Transverse colon (tissue), 4 donors: ENCODE data around the gene DDX27. TPM values are rescaled to one million over a fixed set of nuclear protein-coding genes. Genes with fewer than 3 reads are reported as not detected.

Source experiments
- DNase-seq: peaks from one replicate; pipeline ENCODE4 v3.0.0-alpha.2; 2019
- H3K27ac ChIP-seq, 4 donors: fragments of 200-600 bp; sonication (generic); 2 replicates each; pipeline ENCODE4 v1.5.1; 2016 to 2018; ENCODE audit warnings: inconsistent platforms in 4 of 4
- H3K27me3 ChIP-seq: fragments of 200-600 bp; sonication (generic); 2 replicates; pipeline ENCODE4 v1.5.1; 2017; ENCODE audit warnings: inconsistent platforms
- H3K36me3 ChIP-seq, 4 donors: fragments of 200-600 bp; sonication (generic); 2 replicates each; pipeline ENCODE4 v1.5.1; 2017 to 2019; ENCODE audit warnings: inconsistent platforms in 4 of 4
- H3K4me1 ChIP-seq, 4 donors: fragments of 200-600 bp; sonication (generic); 2 replicates each; pipeline ENCODE4 v1.5.1; 2017 to 2020; ENCODE audit warnings: inconsistent platforms in 4 of 4
- H3K4me3 ChIP-seq, 4 donors: fragments of 200-600 bp; sonication (generic); 1 replicate in 1 of 4; 2 replicates in 3 of 4; pipeline versions ENCODE4 v1.5.1 to v1.6.1; 2017 to 2019; ENCODE audit warnings: inconsistent platforms in 4 of 4
- H3K9me3 ChIP-seq, 2 donors: fragments of 200-600 bp; sonication (generic); 2 replicates each; pipeline ENCODE4 v1.5.1; 2017 to 2019; ENCODE audit warnings: inconsistent platforms in 2 of 2
- EP300 ChIP-seq: sonication (generic); formaldehyde crosslinking; IDR thresholded peaks from one replicate; pipeline ENCODE4 v1.6.1; 2017; ENCODE audit warnings: antibody characterized with exemption, low read depth
- POLR2A ChIP-seq: fragments of 450-650 bp; IDR thresholded peaks from one replicate; pipeline ENCODE4 v1.6.1; 2016; ENCODE audit warnings: antibody characterized with exemption, mild to moderate bottlenecking, moderate library complexity
- POLR2AphosphoS5 ChIP-seq, 3 donors: sonication (generic); formaldehyde crosslinking; IDR thresholded peaks; one replicate each; pipeline ENCODE4 v1.6.1; 2016; ENCODE audit warnings: antibody characterized with exemption in 3 of 3
- WGBS, 2 donors: methylation state at CpG; one replicate each; pipeline ENCODE4 v1.1.5; 2018; ENCODE audit warnings: low coverage in 1 of 2; 5-methylcytosine and 5-hydroxymethylcytosine counted together
- in situ Hi-C, 4 donors: fragments of 200-750 bp; cut with MboI; loops; one replicate each; pipeline versions ENCODE4 v1.15.0 to v1.15.1; 2017; ENCODE audit warnings: low sequenced_read_pairs in 3 of 4, low pct_ligation_motif_present in 1 of 4, low pct_unique_long_range_greater_than_20kb in 1 of 4
- intact Hi-C: fragments of 100-400 bp; cut with DNase I; formaldehyde crosslinking; loops from one replicate; pipeline ENCODE4 v1.15.1; 2023; ENCODE audit warnings: low total_unique reads
- total RNA-seq, 4 donors: library from RNA; depleted of rRNA; stranded (reverse); fragments of >200 nt; gene quantifications; one replicate each; pipeline ENCODE4 v1.1.0, GENCODE V29; 2016
- TF ChIP-seq, protein P1 (sequence below), 5 experiments: fragments of 200-600 bp in 3 of 5; fragments of 450-650 bp in 2 of 5; sonication (generic) in 3 of 5; IDR thresholded peaks; 1 replicate in 2 of 5; 2 replicates in 3 of 5; pipeline ENCODE4 v1.5.1; 2016 to 2017; ENCODE audit warnings: antibody characterized with exemption in 5 of 5, inconsistent platforms in 3 of 5, mild to moderate bottlenecking in 2 of 5, moderate library complexity in 1 of 5

The DDX27 gene
- total RNA-seq, 4 donors from 2014 or later, result 13.1 to 37.0 (median 24.8) TPM

GRCh38 chr20:49273696-49274277, 54.6 kb downstream of the DDX27 start:
- intact Hi-C loops (no loop called here), in situ Hi-C loops (no loop called here)
- Histone ChIP-seq H3K27ac (no peak overlapping the region), H3K27me3 (no peaks in the 10 kb centered on the region), H3K9me3 (no peaks in the 10 kb centered on the region), H3K4me1 (peaks cover 0 to 37% (median 11%) of the 10 kb centered on the region in 4 donors), H3K36me3 (peaks cover 0 to 10% (median 3%) of the 10 kb centered on the region in 4 donors), H3K4me3 (no peak overlapping the region)
- WGBS, 2 donors, result 76 to 86% methylated on average over 3 to 8 of the region's 8 CpGs
- no peak for DNase-seq
- TF ChIP-seq POLR2AphosphoS5 (IDR thresholded peaks at IDR 0.05) (no peak), POLR2A (no peak), EP300 (no peak)
- TF ChIP-seq, protein P1, sequence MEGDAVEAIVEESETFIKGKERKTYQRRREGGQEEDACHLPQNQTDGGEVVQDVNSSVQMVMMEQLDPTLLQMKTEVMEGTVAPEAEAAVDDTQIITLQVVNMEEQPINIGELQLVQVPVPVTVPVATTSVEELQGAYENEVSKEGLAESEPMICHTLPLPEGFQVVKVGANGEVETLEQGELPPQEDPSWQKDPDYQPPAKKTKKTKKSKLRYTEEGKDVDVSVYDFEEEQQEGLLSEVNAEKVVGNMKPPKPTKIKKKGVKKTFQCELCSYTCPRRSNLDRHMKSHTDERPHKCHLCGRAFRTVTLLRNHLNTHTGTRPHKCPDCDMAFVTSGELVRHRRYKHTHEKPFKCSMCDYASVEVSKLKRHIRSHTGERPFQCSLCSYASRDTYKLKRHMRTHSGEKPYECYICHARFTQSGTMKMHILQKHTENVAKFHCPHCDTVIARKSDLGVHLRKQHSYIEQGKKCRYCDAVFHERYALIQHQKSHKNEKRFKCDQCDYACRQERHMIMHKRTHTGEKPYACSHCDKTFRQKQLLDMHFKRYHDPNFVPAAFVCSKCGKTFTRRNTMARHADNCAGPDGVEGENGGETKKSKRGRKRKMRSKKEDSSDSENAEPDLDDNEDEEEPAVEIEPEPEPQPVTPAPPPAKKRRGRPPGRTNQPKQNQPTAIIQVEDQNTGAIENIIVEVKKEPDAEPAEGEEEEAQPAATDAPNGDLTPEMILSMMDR (IDR thresholded peaks at IDR 0.05), result no peak

DNA sequence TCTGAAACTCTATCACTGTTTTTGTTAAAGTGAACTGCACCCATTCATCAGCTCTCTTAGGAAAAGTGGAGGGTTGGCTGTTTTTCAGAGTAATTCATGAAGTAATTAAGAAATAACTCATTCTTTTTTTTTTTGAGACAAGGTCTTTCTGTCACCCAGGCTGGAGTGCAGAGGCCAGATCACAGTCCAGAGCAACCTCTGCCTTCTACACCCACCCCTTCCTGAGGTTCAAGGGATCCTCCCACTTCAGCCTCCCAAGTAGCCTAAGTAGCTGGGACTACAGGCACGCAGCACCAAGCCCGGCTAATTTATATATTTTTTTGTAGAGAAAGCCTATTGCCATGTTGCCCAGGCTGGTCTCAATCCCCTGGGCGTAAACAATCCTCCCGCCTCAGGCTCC, 56.0 kb downstream of the DDX27 start:
- Histone ChIP-seq H3K4me3 (no peak overlapping the region), H3K4me1 (peaks cover 6 to 43% (median 21%) of the 10 kb centered on the region in 4 donors), H3K36me3 (peaks cover 0 to 14% (median 7%) of the 10 kb centered on the region in 4 donors), H3K9me3 (peaks cover under 1 to 2% of the 10 kb centered on the region in 2 donors), H3K27me3 (no peaks in the 10 kb centered on the region), H3K27ac (peak overlapping the region in 2 of 4 donors; percentile 96 to 97)
- DNase-seq, result no peak
- 86% methylated on average over 4 of the region's 4 CpGs; no CpG with 5 or more reads in 1 of the 2 donors for WGBS, 2 donors
- intact Hi-C loops (no loop called here), in situ Hi-C loops (no loop called here)
- TF ChIP-seq, protein P1 (IDR thresholded peaks at IDR 0.05), result no peak
- TF ChIP-seq POLR2AphosphoS5 (IDR thresholded peaks at IDR 0.05) (no peak), POLR2A (no peak), EP300 (no peak)

GRCh38 chr20:49275636-49276035, 56.4 kb downstream of the DDX27 start:
- DNase-seq, result no peak
- in situ Hi-C loops, result no loop called here
- TF ChIP-seq EP300 (no peak), POLR2AphosphoS5 (IDR thresholded peaks at IDR 0.05) (no peak), POLR2A (no peak)
- Histone ChIP-seq H3K4me3 (peak overlapping the region in 1 of 4 donors; percentile 91), H3K4me1 (peaks cover 6 to 46% (median 23%) of the 10 kb centered on the region in 4 donors), H3K9me3 (peaks cover 4 to 6% of the 10 kb centered on the region in 2 donors), H3K27me3 (no peaks in the 10 kb centered on the region), H3K36me3 (peaks cover 1 to 18% (median 10%) of the 10 kb centered on the region in 4 donors), H3K27ac (peak overlapping the region; percentile 94 to 97 (median 96))
- 54 to 55% methylated on average over 2 of the region's 2 CpGs for WGBS, 2 donors
- intact Hi-C loops, result no loop called here

DNA sequence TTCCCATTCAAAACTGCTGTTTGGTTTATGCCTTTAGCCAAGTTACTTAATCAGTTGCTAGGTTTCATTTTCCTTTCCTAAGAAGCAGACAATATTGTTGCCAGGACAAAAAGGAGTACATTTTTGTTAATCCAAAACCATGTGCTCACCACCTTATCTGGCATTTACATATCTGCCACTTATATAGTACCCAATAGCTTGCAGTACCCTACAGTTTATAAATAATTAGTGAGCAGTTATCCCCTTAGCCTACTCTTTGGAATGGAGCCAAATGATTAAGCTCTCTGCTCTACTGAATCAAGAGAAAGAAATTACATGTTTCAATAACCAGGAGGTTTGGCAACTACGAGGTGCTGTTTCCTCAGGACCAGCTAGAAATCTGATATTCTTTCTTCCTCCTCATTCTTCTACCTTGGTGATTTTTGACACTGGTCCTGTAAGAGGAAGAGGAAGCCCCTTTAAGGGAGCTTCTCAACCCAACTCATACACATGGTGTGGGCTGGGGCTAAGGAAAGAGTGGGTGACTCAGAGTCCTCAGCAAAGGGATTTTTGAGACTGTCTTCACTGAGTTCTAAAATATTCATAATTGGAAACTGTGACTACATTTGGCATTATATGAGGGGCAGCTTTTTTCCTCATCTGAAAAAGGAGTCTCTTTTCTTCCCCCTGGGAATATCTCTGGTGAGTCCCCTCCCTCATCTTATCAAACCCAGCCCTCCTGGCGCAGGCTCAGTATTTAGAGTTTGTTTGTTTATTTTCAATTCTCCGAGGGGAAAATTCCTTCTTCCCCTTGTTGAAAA, 57.1 kb downstream of the DDX27 start:
- Histone ChIP-seq H3K36me3 (peaks cover 1 to 21% (median 13%) of the 10 kb centered on the region in 4 donors), H3K9me3 (peaks cover 12% of the 10 kb centered on the region in 2 donors), H3K27ac (peak overlapping the region; percentile 94 to 97 (median 96)), H3K4me3 (peak overlapping the region; percentile 74 to 93 (median 85)), H3K4me1 (peaks cover 6 to 52% (median 25%) of the 10 kb centered on the region in 4 donors), H3K27me3 (no peaks in the 10 kb centered on the region)
- intact Hi-C loops (no loop called here), in situ Hi-C loops (no loop called here)
- peak; percentile 14 for DNase-seq
- TF ChIP-seq POLR2A, result no peak
- no peak for TF ChIP-seq EP300
- TF ChIP-seq, protein P1 (IDR thresholded peaks at IDR 0.05), result no peak
- TF ChIP-seq POLR2AphosphoS5 (IDR thresholded peaks at IDR 0.05), result no peak
- 14 to 15% methylated on average over 1 to 3 of the region's 3 CpGs for WGBS, 2 donors
